ENCODE results near the gene MAP3K3. TPM values are rescaled to one million over a fixed set of nuclear protein-coding genes. Genes with fewer than 3 reads are reported as not detected.

MAP3K3 gene
- total RNA-seq, 2 experiments from 2014 or later, result 75.8 to 78.1 TPM

DNA sequence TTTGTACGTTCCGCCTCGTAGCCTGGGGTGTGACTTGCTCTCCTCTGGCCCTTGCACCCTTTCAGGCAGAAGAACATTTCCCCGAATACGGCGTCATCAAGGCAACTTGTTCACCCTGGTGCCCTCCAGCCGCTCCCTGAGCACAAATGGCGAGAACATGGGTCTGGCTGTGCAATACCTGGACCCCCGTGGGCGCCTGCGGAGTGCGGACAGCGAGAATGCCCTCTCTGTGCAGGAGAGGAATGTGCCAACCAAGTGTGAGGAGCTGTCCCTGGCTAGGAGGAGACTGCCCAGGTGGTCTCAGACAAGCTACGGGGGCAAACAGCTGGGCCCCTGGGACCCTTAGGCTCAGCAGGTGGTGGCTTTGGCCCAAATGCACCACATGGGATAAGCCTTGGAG, 67.3 kb downstream of the MAP3K3 start:
- ChIA-PET CTCF (no interaction called here), POLR2A (interaction anchor here (1.4 kb wide), 2 partner anchors 13 to 24 kb away, joined by 3 to 4 read pairs; no protein-coding TSS in a partner anchor)
- TF ChIP-seq, protein P1, sequence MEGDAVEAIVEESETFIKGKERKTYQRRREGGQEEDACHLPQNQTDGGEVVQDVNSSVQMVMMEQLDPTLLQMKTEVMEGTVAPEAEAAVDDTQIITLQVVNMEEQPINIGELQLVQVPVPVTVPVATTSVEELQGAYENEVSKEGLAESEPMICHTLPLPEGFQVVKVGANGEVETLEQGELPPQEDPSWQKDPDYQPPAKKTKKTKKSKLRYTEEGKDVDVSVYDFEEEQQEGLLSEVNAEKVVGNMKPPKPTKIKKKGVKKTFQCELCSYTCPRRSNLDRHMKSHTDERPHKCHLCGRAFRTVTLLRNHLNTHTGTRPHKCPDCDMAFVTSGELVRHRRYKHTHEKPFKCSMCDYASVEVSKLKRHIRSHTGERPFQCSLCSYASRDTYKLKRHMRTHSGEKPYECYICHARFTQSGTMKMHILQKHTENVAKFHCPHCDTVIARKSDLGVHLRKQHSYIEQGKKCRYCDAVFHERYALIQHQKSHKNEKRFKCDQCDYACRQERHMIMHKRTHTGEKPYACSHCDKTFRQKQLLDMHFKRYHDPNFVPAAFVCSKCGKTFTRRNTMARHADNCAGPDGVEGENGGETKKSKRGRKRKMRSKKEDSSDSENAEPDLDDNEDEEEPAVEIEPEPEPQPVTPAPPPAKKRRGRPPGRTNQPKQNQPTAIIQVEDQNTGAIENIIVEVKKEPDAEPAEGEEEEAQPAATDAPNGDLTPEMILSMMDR (IDR thresholded peaks at IDR 0.05), result no peak
- DNase-seq, result no peak
- peaks cover 20% of the 10 kb centered on the region for H3K4me1 Mint-ChIP-seq (ENCODE audit: low read depth)
- intact Hi-C loops (cut with DNase I, micrococcal nuclease), result no loop called here
- no peaks in the 10 kb centered on the region for H3K27me3 Mint-ChIP-seq
- peaks cover 20% of the 10 kb centered on the region for H3K4me1 ChIP-seq (ENCODE audit: insufficient read depth, low read length)
- no peak for ATAC-seq (ENCODE audit: poor library complexity)
- no peaks in the 10 kb centered on the region for H3K9me3 Mint-ChIP-seq
- no peaks in the 10 kb centered on the region for H3K27me3 ChIP-seq (ENCODE audit: control insufficient read depth in 1 of 2, insufficient read depth in 2 of 2, low read length in 2 of 2)
- no peak overlapping the region for H3K27ac Mint-ChIP-seq
- no peak overlapping the region for H3K4me3 Mint-ChIP-seq
- H3K36me3 Mint-ChIP-seq (ENCODE audit: low read depth), result peaks cover 86% of the 10 kb centered on the region
- no peaks in the 10 kb centered on the region for H3K9me3 ChIP-seq (ENCODE audit: control insufficient read depth in 1 of 2, insufficient read depth in 1 of 2, low read length in 2 of 2)
- H3K27ac ChIP-seq (ENCODE audit: low read depth in 1 of 2, low read length in 2 of 2), result no peak overlapping the region
- H3K4me3 ChIP-seq (ENCODE audit: low read length), result no peak overlapping the region
- H3K36me3 ChIP-seq (ENCODE audit: insufficient read depth, low read length), result peaks cover 78% of the 10 kb centered on the region

DNA sequence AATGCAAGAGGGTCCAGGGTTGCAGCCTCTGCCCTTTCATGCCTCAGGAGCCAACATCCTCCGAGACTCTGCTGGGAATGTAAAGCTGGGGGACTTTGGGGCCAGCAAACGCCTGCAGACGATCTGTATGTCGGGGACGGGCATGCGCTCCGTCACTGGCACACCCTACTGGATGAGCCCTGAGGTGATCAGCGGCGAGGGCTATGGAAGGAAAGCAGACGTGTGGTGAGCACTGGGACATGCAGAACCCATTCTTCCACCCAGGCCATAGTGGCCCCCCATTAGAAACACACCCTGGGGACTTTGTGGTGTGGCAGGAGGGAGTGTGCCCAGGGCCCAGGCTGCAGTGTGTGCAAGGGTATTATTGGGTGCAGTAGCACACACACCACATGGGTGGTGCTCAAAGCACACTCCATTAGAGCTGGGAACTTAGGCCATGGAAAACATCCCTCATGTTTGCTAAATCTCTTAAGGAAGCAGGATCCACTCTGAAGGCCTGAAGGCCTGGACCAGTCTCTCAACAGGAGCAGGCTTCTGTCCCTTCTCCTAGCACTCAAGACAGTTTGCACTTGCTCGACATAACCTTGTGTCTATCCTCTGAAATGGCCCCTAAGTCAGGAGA, 70.1 kb downstream of the MAP3K3 start:
- no peak for DNase-seq

DNA sequence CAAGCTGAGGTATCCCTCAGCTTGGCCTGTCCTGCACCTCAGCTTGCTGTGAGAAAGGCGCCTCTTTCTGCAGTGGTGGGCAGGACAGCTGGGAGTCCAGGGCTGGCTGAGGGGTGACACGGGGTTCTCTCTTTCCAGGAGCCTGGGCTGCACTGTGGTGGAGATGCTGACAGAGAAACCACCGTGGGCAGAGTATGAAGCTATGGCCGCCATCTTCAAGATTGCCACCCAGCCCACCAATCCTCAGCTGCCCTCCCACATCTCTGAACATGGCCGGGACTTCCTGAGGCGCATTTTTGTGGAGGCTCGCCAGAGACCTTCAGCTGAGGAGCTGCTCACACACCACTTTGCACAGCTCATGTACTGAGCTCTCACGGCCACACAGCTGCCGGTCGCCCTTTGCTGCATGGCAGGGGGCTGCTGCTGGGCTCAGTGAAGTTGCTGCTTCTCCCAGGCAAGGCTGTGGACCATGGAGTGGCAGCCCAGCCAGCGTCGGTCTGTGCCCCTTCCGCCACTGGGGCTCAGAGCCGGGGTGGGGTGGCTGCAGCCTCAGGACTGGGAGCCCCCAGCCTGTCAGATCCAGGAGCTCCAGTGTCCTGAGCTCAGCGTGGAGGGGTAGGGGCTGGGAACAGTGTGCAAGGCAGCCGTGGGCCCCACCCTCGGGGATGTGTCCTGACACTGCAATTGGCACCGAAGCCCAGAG, 71.3 kb downstream of the MAP3K3 start:
- peaks cover 5% of the 10 kb centered on the region for H3K27me3 Mint-ChIP-seq
- intact Hi-C loops (cut with DNase I, micrococcal nuclease), result loop anchor here in 1 of 2 experiments (1.0 kb wide), 1 partner anchor 45 kb away; no protein-coding TSS in a partner anchor
- H3K36me3 Mint-ChIP-seq (ENCODE audit: low read depth), result peaks cover 98% of the 10 kb centered on the region
- peaks cover 86% of the 10 kb centered on the region for H3K36me3 ChIP-seq (ENCODE audit: insufficient read depth, low read length)
- peaks cover 60% of the 10 kb centered on the region for H3K4me1 ChIP-seq (ENCODE audit: insufficient read depth, low read length)
- ATAC-seq (ENCODE audit: poor library complexity) (no peak), DNase-seq (peak in 1 of 14 experiments; percentile 13)
- H3K9me3 Mint-ChIP-seq, result no peaks in the 10 kb centered on the region
- H3K27ac Mint-ChIP-seq, result peak overlapping the region; percentile 100
- H3K4me1 Mint-ChIP-seq (ENCODE audit: low read depth), result peaks cover 58% of the 10 kb centered on the region
- H3K4me3 ChIP-seq (ENCODE audit: low read length), result no peak overlapping the region
- no peak overlapping the region for H3K27ac ChIP-seq (ENCODE audit: low read depth in 1 of 2, low read length in 2 of 2)
- TF ChIP-seq, protein P1 (IDR thresholded peaks at IDR 0.05), result no peak
- peak overlapping the region; percentile 80 for H3K4me3 Mint-ChIP-seq
- POLR2A ChIA-PET, result interaction anchor here (0.6 to 13.2 kb wide), 26 partner anchors 8 to 150 kb away, joined by 3 to 844 read pairs (median 8); partner anchors contain the start of genes CCDC47, DDX42, FTSJ3 and MAP3K3
- CTCF ChIA-PET, result interaction anchor here (1.7 to 10.9 kb wide), 2 partner anchors 18 to 268 kb away, joined by 6 to 169 read pairs; no protein-coding TSS in a partner anchor
- no peaks in the 10 kb centered on the region for H3K9me3 ChIP-seq (ENCODE audit: control insufficient read depth in 1 of 2, insufficient read depth in 1 of 2, low read length in 2 of 2)
- H3K27me3 ChIP-seq (ENCODE audit: control insufficient read depth in 1 of 2, insufficient read depth in 2 of 2, low read length in 2 of 2), result no peaks in the 10 kb centered on the region

More for the DNA sequence above, 70.1 kb downstream of the MAP3K3 start:
- no peaks in the 10 kb centered on the region for H3K27me3 ChIP-seq (ENCODE audit: control insufficient read depth in 1 of 2, insufficient read depth in 2 of 2, low read length in 2 of 2)
- TF ChIP-seq, protein P1 (IDR thresholded peaks at IDR 0.05), result no peak
- peaks cover 79% of the 10 kb centered on the region for H3K36me3 ChIP-seq (ENCODE audit: insufficient read depth, low read length)
- no peaks in the 10 kb centered on the region for H3K27me3 Mint-ChIP-seq
- no peak overlapping the region for H3K27ac ChIP-seq (ENCODE audit: low read depth in 1 of 2, low read length in 2 of 2)
- peaks cover 93% of the 10 kb centered on the region for H3K36me3 Mint-ChIP-seq (ENCODE audit: low read depth)
- peak overlapping the region; percentile 100 for H3K27ac Mint-ChIP-seq
- H3K4me3 Mint-ChIP-seq, result no peak overlapping the region
- H3K4me1 ChIP-seq (ENCODE audit: insufficient read depth, low read length), result peaks cover 49% of the 10 kb centered on the region
- CTCF ChIA-PET, result interaction anchor here (0.6 to 10.9 kb wide), 2 partner anchors 19 to 42 kb away, joined by 3 to 169 read pairs; no protein-coding TSS in a partner anchor
- intact Hi-C loops (cut with DNase I, micrococcal nuclease), result no loop called here
- POLR2A ChIA-PET, result interaction anchor here (1.5 to 13.2 kb wide), 6 partner anchors 10 to 143 kb away, joined by 5 to 844 read pairs (median 21); partner anchors contain the start of genes CCDC47, DDX42, FTSJ3 and PSMC5
- no peaks in the 10 kb centered on the region for H3K9me3 Mint-ChIP-seq
- no peak for ATAC-seq (ENCODE audit: poor library complexity)
- no peak overlapping the region for H3K4me3 ChIP-seq (ENCODE audit: low read length)
- peaks cover 49% of the 10 kb centered on the region for H3K4me1 Mint-ChIP-seq (ENCODE audit: low read depth)
- no peaks in the 10 kb centered on the region for H3K9me3 ChIP-seq (ENCODE audit: control insufficient read depth in 1 of 2, insufficient read depth in 1 of 2, low read length in 2 of 2)

Data from CD4-positive, alpha-beta T cell (primary cell).